Mesothelial cell of epicardium (in vitro differentiated cells): ENCODE results near the gene ZMYND8. TPM values are rescaled to one million over a fixed set of nuclear protein-coding genes. Genes with fewer than 3 reads are reported as not detected.
"Not testable (repeated sequence)": the region's sequence is repeated elsewhere in the genome, so short reads cannot be mapped to it uniquely, and the experiment has no call there.

Experiments used
- DNase-seq, 2 experiments: peaks; one replicate each; pipeline ENCODE4 v3.0.0; 2021; ENCODE audit warnings: low spot score in 2 of 2; ENCODE audit not compliant: unreplicated experiment in 2 of 2
- H3K27ac Mint-ChIP-seq: 2 replicates; pipeline ENCODE4 v1.8.0; 2021; ENCODE audit warnings: mixed read lengths
- H3K27me3 Mint-ChIP-seq: 2 replicates; pipeline ENCODE4 v1.8.0; 2021; ENCODE audit warnings: low read depth, mixed read lengths
- H3K36me3 Mint-ChIP-seq: 2 replicates; pipeline ENCODE4 v1.8.0; 2021; ENCODE audit warnings: mixed read lengths
- H3K4me1 Mint-ChIP-seq: 2 replicates; pipeline ENCODE4 v1.8.0; 2021; ENCODE audit warnings: mixed read lengths
- H3K4me3 Mint-ChIP-seq: 2 replicates; pipeline ENCODE4 v1.8.0; 2021; ENCODE audit warnings: mild to moderate bottlenecking, moderate library complexity, mixed read lengths
- H3K9me3 Mint-ChIP-seq: 2 replicates; pipeline ENCODE4 v1.8.0; 2021; ENCODE audit warnings: mixed read lengths
- total RNA-seq: library from RNA; stranded (reverse); gene quantifications from 3 replicates; pipeline ENCODE4 v1.2.1, GENCODE V29; 2021
- TF ChIP-seq, protein P1 (sequence below): fragments of 200-600 bp; sonication (generic); IDR thresholded peaks from one replicate; pipeline ENCODE4 v1.5.0; 2021; ENCODE audit warnings: antibody characterized with exemption; ENCODE audit not compliant: unreplicated experiment

The ZMYND8 gene
- total RNA-seq, 1 donor from 2014 or later: 120 TPM

DNA sequence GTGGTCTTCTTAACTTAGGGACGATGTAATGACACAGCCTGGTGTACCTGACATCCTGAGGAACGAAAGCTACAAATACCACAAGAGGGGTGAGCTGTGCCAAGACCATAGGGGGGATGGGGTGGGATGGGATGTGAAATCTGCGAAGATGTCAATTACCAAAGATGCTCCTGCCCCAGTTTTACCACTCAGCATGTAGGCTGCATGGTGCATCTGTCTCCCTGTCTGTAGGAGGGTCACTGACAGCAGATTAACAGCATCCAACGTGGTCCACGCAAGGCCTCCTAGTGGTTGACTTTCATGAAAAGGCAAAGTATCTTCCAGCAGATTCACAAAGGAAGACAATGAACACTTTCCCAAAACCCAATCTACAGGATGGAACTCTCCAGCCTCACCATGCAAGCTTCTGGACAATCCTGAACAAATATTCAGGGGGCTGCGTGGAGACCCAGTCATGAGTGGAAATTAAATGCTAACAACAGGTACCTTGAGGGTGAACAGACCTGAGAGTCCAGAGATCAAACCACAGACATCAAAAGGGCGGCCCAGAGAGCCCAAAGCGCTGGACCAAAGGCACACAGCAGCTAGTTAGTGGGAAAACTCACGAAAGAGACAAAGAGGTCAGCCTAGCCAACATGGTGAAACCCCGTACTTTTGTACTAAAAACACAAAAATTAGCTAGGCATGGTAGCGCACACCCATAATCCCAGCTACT is 44.4 kb downstream of the ZMYND8 start:
- H3K36me3 Mint-ChIP-seq: peaks cover 14% of the 10 kb centered on the region
- TF ChIP-seq, protein P1, sequence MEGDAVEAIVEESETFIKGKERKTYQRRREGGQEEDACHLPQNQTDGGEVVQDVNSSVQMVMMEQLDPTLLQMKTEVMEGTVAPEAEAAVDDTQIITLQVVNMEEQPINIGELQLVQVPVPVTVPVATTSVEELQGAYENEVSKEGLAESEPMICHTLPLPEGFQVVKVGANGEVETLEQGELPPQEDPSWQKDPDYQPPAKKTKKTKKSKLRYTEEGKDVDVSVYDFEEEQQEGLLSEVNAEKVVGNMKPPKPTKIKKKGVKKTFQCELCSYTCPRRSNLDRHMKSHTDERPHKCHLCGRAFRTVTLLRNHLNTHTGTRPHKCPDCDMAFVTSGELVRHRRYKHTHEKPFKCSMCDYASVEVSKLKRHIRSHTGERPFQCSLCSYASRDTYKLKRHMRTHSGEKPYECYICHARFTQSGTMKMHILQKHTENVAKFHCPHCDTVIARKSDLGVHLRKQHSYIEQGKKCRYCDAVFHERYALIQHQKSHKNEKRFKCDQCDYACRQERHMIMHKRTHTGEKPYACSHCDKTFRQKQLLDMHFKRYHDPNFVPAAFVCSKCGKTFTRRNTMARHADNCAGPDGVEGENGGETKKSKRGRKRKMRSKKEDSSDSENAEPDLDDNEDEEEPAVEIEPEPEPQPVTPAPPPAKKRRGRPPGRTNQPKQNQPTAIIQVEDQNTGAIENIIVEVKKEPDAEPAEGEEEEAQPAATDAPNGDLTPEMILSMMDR: peak; percentile 11
- no peak overlapping the region for H3K4me3 Mint-ChIP-seq
- DNase-seq: no peak
- no peaks in the 10 kb centered on the region for H3K27me3 Mint-ChIP-seq
- peak overlapping the region; percentile 71 for H3K27ac Mint-ChIP-seq
- H3K4me1 Mint-ChIP-seq: peaks cover 34% of the 10 kb centered on the region
- H3K9me3 Mint-ChIP-seq: no peaks in the 10 kb centered on the region

DNA sequence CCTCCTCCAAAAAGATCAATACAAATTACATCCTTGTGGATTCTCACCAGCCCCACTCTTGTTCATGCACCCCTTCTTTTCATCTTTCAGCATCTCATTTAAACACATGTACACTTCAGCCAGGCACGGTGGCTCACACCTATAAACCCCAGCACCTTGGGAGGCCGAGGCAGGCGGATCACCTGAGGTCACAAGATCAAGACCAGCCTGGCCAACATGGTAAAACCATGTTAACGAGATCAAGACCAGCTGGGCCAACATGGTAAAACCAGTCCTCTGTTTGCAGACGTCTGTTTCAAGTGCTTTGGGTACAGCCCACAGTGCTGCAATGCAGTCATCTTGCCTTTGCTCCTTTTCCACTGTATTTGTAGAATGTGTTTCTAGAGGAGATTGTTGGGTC is 45.3 kb downstream of the ZMYND8 start:
- Mint-ChIP-seq H3K4me3 (no peak overlapping the region), H3K4me1 (peaks cover 28% of the 10 kb centered on the region), H3K9me3 (no peaks in the 10 kb centered on the region), H3K27ac (peak overlapping the region; percentile 45), H3K27me3 (no peaks in the 10 kb centered on the region), H3K36me3 (peaks cover 19% of the 10 kb centered on the region)
- DNase-seq: no peak
- TF ChIP-seq, protein P1: no peak

DNA sequence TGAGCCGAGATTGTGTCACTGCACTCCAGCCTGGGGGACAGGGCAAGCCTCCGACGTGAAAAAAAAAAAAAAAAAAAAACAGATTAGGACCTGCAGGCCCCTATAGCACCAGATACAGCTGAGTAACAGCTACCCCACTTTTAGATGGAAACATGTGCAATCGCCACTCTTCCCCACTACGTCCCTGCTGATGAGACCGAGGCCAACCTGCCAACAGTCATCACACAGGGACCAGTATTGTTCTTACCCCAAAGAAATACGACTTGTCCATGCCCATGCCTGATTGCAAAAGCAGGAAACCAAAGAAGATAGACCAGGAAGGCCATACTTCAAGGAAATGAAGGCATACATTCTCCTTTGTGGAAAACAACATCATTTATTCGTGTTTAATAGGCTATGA is 45.8 kb downstream of the ZMYND8 start:
- H3K4me1 Mint-ChIP-seq: peaks cover 24% of the 10 kb centered on the region
- no peak for DNase-seq
- no peak overlapping the region for H3K4me3 Mint-ChIP-seq
- no peaks in the 10 kb centered on the region for H3K9me3 Mint-ChIP-seq
- peaks cover 18% of the 10 kb centered on the region for H3K36me3 Mint-ChIP-seq
- TF ChIP-seq, protein P1: no peak
- H3K27ac Mint-ChIP-seq: peak overlapping the region; percentile 45
- no peaks in the 10 kb centered on the region for H3K27me3 Mint-ChIP-seq

DNA sequence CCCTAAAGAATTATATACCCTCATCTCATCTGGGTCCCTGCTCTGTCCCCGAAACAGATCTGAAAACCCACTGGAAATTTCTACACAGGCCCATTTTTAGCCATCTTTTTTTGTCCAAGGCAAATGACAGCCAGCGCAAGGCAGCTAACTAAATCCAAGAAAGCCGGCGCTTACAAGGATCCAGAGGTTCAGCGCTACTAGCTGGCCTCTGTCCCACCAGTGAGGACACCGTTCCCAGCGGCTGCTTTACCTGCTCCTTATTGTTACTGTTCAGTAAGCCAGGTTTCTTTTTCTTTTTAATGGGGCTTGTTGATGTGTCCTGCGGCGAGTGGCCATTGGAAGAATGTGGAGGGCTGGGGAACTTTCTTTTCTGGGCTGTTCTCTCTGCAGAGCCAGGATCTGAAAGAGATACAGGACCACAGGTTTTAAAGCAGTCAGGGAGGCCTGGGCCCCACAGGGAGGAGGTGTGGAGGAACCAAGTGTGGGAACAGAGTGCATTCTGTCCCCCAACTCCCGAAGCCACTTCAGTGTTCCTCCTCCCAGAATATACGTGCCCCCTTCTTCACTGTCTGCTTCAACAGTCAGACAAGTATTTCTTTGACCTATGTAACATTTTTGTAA is 46.6 kb downstream of the ZMYND8 start:
- H3K27me3 Mint-ChIP-seq: no peaks in the 10 kb centered on the region
- no peaks in the 10 kb centered on the region for H3K9me3 Mint-ChIP-seq
- H3K4me3 Mint-ChIP-seq: no peak overlapping the region
- H3K4me1 Mint-ChIP-seq: peaks cover 15% of the 10 kb centered on the region
- H3K36me3 Mint-ChIP-seq: peaks cover 21% of the 10 kb centered on the region
- H3K27ac Mint-ChIP-seq: peak overlapping the region; percentile 45
- TF ChIP-seq, protein P1: no peak
- no peak for DNase-seq

DNA sequence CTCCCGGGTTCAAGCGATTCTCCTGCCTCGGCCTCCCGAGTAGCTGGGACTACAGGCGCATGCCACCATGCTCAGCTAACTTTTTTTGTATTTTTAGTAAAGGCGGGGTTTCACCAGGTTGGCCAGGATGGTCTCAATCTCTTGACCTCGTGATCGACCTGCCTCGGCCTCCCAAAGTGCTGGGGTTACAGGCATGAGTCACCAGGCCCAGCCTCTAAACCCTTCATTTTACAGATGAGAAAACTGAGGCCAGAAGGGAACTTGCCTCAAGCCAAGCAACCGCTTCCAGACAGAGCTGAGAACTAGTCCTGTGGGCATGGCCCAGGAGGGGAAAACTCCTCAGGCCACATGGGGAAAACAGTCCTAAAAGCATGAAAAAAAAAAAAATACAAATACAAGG is 47.1 kb downstream of the ZMYND8 start:
- DNase-seq: no peak
- TF ChIP-seq, protein P1: no peak
- peaks cover 21% of the 10 kb centered on the region for H3K36me3 Mint-ChIP-seq
- no peak overlapping the region for H3K4me3 Mint-ChIP-seq
- H3K27me3 Mint-ChIP-seq: no peaks in the 10 kb centered on the region
- peak overlapping the region; percentile 45 for H3K27ac Mint-ChIP-seq
- H3K9me3 Mint-ChIP-seq: no peaks in the 10 kb centered on the region
- peaks cover 15% of the 10 kb centered on the region for H3K4me1 Mint-ChIP-seq

DNA sequence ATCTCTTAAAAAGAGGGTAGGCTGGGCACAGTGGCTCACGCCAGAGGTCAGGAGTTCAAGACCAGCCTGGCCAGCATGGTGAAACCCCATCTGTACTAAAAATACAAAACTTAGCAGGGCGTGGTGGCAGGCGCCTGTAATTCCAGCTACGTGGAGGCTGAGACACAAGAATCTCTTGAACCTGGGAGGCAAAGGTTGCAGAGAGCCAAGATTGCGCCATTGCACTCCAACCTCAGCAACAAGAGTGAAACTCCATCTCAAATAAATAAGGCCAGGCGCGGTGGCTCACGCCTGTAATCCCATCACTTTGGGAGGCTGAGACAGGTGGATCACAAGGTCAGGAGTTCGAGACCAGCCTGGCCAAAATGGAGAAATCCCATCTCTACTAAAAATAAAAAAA is 48.9 kb downstream of the ZMYND8 start:
- not testable (repeated sequence) for H3K4me3 Mint-ChIP-seq, H3K27ac Mint-ChIP-seq, H3K9me3 Mint-ChIP-seq, H3K27me3 Mint-ChIP-seq, DNase-seq
- H3K4me1 Mint-ChIP-seq: peaks cover 30% of the 10 kb centered on the region
- H3K36me3 Mint-ChIP-seq: peaks cover 21% of the 10 kb centered on the region
